ENCODE results near the gene GPATCH2L.

DNA sequence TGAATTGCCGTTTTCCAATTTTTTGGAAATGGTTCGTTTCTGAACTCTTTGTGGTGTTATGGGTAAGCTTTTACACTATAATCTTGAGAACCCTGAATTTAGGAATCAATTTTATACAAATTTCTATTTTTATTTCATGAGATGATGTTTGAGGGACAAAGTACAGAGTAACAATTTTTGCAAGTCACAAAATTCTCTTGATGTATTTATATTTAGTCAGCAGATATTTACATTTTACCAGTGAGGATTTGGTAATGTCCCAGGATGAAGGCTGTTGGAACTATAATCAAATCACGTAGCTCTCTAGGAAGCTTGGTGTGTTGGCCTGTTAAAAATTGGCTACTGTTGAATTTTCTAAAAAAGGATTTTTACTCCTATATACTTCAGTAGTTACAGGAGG, 24.2 kb downstream of the GPATCH2L start:
- no peak for TF ChIP-seq POLR2A (IDR thresholded peaks at IDR 0.05)
- TF ChIP-seq, protein P1, sequence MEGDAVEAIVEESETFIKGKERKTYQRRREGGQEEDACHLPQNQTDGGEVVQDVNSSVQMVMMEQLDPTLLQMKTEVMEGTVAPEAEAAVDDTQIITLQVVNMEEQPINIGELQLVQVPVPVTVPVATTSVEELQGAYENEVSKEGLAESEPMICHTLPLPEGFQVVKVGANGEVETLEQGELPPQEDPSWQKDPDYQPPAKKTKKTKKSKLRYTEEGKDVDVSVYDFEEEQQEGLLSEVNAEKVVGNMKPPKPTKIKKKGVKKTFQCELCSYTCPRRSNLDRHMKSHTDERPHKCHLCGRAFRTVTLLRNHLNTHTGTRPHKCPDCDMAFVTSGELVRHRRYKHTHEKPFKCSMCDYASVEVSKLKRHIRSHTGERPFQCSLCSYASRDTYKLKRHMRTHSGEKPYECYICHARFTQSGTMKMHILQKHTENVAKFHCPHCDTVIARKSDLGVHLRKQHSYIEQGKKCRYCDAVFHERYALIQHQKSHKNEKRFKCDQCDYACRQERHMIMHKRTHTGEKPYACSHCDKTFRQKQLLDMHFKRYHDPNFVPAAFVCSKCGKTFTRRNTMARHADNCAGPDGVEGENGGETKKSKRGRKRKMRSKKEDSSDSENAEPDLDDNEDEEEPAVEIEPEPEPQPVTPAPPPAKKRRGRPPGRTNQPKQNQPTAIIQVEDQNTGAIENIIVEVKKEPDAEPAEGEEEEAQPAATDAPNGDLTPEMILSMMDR (IDR thresholded peaks at IDR 0.05): no peak

Measured in Peyer's patch (tissue), 4 donors.